ENCODE data around the gene NLGN2. TPM values are rescaled to one million over a fixed set of nuclear protein-coding genes. Genes with fewer than 3 reads are reported as not detected.

The NLGN2 gene
- total RNA-seq, 1 experiment from 2014 or later = 76.7 TPM

DNA sequence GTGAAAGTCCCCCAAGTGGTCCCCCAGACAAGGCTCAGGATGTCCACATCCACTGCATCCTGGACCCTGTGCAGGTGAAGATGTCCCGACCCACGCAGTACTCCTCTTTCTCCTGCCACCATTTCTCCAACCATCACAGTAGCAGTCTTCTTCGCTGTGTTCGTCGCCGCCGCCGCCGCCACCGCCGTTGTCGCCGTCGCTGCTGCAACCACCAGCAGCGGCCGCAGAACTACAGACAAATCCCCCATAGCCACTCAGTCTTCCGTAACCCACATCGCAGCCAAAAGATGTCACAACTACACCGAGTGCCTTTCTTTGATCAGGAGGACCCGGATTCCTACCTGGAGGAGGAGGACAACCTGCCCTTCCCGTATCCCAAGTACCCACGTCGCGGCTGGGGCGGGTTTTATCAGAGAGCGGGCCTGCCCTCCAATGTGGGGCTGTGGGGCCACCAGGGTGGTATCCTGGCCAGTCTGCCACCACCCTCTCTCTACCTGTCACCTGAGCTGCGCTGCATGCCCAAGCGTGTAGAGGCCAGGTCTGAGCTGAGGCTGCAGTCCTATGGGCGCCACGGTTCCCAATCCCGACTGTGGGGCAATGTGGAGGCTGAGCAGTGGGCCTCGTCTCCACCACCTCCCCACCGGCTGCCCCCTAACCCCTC lies 18.7 kb downstream of the NLGN2 start (continued):
- TF ChIP-seq, protein P1, sequence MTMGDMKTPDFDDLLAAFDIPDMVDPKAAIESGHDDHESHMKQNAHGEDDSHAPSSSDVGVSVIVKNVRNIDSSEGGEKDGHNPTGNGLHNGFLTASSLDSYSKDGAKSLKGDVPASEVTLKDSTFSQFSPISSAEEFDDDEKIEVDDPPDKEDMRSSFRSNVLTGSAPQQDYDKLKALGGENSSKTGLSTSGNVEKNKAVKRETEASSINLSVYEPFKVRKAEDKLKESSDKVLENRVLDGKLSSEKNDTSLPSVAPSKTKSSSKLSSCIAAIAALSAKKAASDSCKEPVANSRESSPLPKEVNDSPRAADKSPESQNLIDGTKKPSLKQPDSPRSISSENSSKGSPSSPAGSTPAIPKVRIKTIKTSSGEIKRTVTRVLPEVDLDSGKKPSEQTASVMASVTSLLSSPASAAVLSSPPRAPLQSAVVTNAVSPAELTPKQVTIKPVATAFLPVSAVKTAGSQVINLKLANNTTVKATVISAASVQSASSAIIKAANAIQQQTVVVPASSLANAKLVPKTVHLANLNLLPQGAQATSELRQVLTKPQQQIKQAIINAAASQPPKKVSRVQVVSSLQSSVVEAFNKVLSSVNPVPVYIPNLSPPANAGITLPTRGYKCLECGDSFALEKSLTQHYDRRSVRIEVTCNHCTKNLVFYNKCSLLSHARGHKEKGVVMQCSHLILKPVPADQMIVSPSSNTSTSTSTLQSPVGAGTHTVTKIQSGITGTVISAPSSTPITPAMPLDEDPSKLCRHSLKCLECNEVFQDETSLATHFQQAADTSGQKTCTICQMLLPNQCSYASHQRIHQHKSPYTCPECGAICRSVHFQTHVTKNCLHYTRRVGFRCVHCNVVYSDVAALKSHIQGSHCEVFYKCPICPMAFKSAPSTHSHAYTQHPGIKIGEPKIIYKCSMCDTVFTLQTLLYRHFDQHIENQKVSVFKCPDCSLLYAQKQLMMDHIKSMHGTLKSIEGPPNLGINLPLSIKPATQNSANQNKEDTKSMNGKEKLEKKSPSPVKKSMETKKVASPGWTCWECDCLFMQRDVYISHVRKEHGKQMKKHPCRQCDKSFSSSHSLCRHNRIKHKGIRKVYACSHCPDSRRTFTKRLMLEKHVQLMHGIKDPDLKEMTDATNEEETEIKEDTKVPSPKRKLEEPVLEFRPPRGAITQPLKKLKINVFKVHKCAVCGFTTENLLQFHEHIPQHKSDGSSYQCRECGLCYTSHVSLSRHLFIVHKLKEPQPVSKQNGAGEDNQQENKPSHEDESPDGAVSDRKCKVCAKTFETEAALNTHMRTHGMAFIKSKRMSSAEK (CRISPR knock-in tag; IDR thresholded peaks at IDR 0.05; ENCODE audit: borderline replicate concordance) = no peak
- TF ChIP-seq SOX15 (CRISPR knock-in tag; IDR thresholded peaks at IDR 0.05) (no peak), ZNF423 (CRISPR knock-in tag; IDR thresholded peaks at IDR 0.05) (no peak)
- TF ChIP-seq, protein P2, sequence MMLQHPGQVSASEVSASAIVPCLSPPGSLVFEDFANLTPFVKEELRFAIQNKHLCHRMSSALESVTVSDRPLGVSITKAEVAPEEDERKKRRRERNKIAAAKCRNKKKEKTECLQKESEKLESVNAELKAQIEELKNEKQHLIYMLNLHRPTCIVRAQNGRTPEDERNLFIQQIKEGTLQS (CRISPR knock-in tag; conservative IDR thresholded peaks at IDR 0.05) = no peak

DNA sequence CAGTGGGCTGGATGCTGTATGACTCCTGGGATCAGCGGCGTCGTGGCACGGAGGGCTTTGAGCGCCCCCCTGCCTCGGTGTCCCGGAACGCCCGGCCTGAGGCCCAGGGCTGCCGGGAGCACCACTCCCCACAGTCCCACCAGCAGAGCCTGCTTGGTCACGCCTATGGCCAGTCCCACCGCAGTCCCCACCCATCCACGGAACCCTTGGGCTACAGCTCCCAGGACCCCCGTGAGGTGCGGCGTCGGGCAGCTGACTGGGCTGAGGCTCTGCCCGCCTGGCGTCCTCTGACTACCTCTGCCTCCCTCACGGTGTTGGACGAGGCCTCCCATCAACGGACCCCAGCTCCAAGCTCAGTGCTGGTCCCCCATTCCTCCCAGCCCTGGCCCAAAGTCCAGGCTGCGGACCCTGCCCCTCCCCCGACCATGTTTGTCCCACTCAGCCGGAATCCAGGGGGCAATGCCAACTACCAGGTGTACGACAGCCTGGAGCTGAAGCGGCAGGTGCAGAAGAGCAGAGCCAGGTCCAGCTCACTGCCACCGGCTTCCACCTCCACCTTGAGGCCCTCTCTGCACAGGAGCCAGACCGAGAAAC lies 19.3 kb downstream of the NLGN2 start:
- no peak for ATAC-seq
- H3K4me1 Mint-ChIP-seq = no peaks in the 10 kb centered on the region
- POLR2A ChIA-PET = no interaction called here
- TF ChIP-seq, protein P3, sequence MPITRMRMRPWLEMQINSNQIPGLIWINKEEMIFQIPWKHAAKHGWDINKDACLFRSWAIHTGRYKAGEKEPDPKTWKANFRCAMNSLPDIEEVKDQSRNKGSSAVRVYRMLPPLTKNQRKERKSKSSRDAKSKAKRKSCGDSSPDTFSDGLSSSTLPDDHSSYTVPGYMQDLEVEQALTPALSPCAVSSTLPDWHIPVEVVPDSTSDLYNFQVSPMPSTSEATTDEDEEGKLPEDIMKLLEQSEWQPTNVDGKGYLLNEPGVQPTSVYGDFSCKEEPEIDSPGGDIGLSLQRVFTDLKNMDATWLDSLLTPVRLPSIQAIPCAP (CRISPR knock-in tag; IDR thresholded peaks at IDR 0.05) = no peak
- TF ChIP-seq SP1 (CRISPR knock-in tag; conservative IDR thresholded peaks at IDR 0.05) (no peak), RORB (CRISPR knock-in tag; IDR thresholded peaks at IDR 0.05) (no peak), SMAD3 (CRISPR knock-in tag; IDR thresholded peaks at IDR 0.05; ENCODE audit: borderline replicate concordance) (no peak), ZNF263 (CRISPR knock-in tag; IDR thresholded peaks at IDR 0.05; ENCODE audit: low read depth) (no peak), ELF4 (CRISPR knock-in tag; IDR thresholded peaks at IDR 0.05; ENCODE audit: low read depth) (no peak), ZNF671 (CRISPR knock-in tag; IDR thresholded peaks at IDR 0.05) (no peak), FOXK1 (CRISPR knock-in tag; IDR thresholded peaks at IDR 0.05) (no peak), NFE2L1 (CRISPR knock-in tag; IDR thresholded peaks at IDR 0.05) (no peak), CREB1 (CRISPR knock-in tag; IDR thresholded peaks at IDR 0.05) (no peak)
- TF ChIP-seq, protein P1 (CRISPR knock-in tag; IDR thresholded peaks at IDR 0.05; ENCODE audit: borderline replicate concordance) = no peak
- TF ChIP-seq, protein P4, sequence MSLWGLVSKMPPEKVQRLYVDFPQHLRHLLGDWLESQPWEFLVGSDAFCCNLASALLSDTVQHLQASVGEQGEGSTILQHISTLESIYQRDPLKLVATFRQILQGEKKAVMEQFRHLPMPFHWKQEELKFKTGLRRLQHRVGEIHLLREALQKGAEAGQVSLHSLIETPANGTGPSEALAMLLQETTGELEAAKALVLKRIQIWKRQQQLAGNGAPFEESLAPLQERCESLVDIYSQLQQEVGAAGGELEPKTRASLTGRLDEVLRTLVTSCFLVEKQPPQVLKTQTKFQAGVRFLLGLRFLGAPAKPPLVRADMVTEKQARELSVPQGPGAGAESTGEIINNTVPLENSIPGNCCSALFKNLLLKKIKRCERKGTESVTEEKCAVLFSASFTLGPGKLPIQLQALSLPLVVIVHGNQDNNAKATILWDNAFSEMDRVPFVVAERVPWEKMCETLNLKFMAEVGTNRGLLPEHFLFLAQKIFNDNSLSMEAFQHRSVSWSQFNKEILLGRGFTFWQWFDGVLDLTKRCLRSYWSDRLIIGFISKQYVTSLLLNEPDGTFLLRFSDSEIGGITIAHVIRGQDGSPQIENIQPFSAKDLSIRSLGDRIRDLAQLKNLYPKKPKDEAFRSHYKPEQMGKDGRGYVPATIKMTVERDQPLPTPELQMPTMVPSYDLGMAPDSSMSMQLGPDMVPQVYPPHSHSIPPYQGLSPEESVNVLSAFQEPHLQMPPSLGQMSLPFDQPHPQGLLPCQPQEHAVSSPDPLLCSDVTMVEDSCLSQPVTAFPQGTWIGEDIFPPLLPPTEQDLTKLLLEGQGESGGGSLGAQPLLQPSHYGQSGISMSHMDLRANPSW (CRISPR knock-in tag; conservative IDR thresholded peaks at IDR 0.05; ENCODE audit: low read depth) = no peak
- TF ChIP-seq, protein P5, sequence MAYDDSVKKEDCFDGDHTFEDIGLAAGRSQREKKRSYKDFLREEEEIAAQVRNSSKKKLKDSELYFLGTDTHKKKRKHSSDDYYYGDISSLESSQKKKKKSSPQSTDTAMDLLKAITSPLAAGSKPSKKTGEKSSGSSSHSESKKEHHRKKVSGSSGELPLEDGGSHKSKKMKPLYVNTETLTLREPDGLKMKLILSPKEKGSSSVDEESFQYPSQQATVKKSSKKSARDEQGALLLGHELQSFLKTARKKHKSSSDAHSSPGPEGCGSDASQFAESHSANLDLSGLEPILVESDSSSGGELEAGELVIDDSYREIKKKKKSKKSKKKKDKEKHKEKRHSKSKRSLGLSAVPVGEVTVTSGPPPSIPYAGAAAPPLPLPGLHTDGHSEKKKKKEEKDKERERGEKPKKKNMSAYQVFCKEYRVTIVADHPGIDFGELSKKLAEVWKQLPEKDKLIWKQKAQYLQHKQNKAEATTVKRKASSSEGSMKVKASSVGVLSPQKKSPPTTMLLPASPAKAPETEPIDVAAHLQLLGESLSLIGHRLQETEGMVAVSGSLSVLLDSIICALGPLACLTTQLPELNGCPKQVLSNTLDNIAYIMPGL (CRISPR knock-in tag; IDR thresholded peaks at IDR 0.05) = no peak
- TF ChIP-seq, protein P6, sequence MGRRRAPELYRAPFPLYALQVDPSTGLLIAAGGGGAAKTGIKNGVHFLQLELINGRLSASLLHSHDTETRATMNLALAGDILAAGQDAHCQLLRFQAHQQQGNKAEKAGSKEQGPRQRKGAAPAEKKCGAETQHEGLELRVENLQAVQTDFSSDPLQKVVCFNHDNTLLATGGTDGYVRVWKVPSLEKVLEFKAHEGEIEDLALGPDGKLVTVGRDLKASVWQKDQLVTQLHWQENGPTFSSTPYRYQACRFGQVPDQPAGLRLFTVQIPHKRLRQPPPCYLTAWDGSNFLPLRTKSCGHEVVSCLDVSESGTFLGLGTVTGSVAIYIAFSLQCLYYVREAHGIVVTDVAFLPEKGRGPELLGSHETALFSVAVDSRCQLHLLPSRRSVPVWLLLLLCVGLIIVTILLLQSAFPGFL (CRISPR knock-in tag; IDR thresholded peaks at IDR 0.05; ENCODE audit: borderline replicate concordance) = no peak
- TF ChIP-seq, protein P7, sequence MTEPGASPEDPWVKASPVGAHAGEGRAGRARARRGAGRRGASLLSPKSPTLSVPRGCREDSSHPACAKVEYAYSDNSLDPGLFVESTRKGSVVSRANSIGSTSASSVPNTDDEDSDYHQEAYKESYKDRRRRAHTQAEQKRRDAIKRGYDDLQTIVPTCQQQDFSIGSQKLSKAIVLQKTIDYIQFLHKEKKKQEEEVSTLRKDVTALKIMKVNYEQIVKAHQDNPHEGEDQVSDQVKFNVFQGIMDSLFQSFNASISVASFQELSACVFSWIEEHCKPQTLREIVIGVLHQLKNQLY (CRISPR knock-in tag; IDR thresholded peaks at IDR 0.05) = no peak

More for the DNA sequence above, 19.3 kb downstream of the NLGN2 start:
- no peak overlapping the region for H3K4me3 Mint-ChIP-seq
- CTCF ChIA-PET = interaction anchor here (0.9 to 1.6 kb wide), 2 partner anchors 10 to 78 kb away, joined by 5 to 6 read pairs; no protein-coding TSS in a partner anchor
- H3K36me3 Mint-ChIP-seq = no peaks in the 10 kb centered on the region
- H3K9me3 Mint-ChIP-seq = no peaks in the 10 kb centered on the region
- no peaks in the 10 kb centered on the region; the same call in 1 of the 2 replicates for H3K27me3 Mint-ChIP-seq (ENCODE audit: low read depth)
- no peak overlapping the region for H3K27ac Mint-ChIP-seq
- DNase-seq (ENCODE audit: low spot score) = no peak

Data from WTC11 (cell line).